ENCODE measurements around the gene CDK14. TPM values are rescaled to one million over a fixed set of nuclear protein-coding genes. Genes with fewer than 3 reads are reported as not detected.

CDK14 gene
- total and polyA plus RNA-seq, 2 donors = 8.8 to 78.5 TPM

GRCh38 chr7:91206361-91206960 is 610.3 kb downstream of the CDK14 start:
- H3K36me3 ChIP-seq (ENCODE audit: insufficient read depth) = no peaks in the 10 kb centered on the region
- 75% methylated on average over 6 of the region's 6 CpGs for WGBS
- no peak for DNase-seq (ENCODE audit: extremely low spot score)

GRCh38 chr7:91212582-91212981 is 616.5 kb downstream of the CDK14 start:
- Histone ChIP-seq H3K4me3 (ENCODE audit: low read depth, low read length) (no peak overlapping the region), H3K27ac (ENCODE audit: low read depth) (no peak overlapping the region), H3K4me1 (ENCODE audit: insufficient read depth) (no peaks in the 10 kb centered on the region), H3K36me3 (ENCODE audit: insufficient read depth) (no peaks in the 10 kb centered on the region)
- DNase-seq (ENCODE audit: extremely low spot score) = no peak
- 82% methylated on average over 7 of the region's 7 CpGs for WGBS

More at GRCh38 chr7:91206361-91206960, 610.3 kb downstream of the CDK14 start:
- no peak overlapping the region for H3K4me3 ChIP-seq (ENCODE audit: low read depth, low read length)
- H3K4me1 ChIP-seq (ENCODE audit: insufficient read depth) = no peaks in the 10 kb centered on the region
- H3K27ac ChIP-seq (ENCODE audit: low read depth) = no peak overlapping the region

DNA sequence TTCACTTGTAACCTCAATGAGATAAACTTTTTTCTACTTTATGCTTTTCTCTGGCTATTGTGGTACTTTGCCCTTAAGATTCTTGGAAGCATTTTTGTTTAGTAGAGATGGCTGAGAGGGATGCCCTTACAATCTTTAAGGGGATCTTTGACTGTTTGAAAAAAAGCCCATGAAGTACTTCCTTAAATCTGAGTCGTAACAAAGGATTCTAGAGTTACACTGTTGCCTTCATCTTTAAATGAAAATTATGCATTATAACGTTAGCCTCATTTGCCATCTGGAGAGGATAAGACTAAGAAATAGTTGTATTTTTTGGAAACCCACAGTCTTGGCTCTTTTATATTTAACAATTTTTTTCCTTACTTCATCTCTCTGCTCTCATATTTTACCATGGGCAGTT is 630.3 kb downstream of the CDK14 start:
- WGBS = 72% methylated on average over 2 of the region's 2 CpGs
- Histone ChIP-seq H3K36me3 (ENCODE audit: insufficient read depth) (no peaks in the 10 kb centered on the region), H3K4me1 (ENCODE audit: insufficient read depth) (no peaks in the 10 kb centered on the region), H3K4me3 (ENCODE audit: low read depth, low read length) (no peak overlapping the region), H3K27ac (ENCODE audit: low read depth) (no peak overlapping the region)
- no peak for DNase-seq (ENCODE audit: extremely low spot score)

DNA sequence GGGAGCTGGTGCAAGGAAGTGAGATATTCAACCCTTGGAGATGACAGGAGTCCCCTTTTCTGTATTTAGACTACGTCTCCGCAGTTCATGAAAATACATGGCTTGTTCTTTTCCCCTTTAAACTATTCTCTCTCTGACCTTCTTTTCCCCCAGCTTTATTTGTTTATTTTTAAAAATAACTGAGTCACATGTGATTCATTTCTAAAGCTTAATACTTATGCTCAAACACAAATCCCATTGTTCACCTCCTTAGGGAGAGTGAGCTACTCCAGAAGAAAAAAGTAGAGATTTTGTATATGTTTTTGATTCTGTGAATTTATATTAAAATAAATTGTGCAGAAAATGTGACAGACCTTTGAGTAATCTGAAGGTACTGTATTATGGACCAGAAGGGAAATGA is 632.2 kb downstream of the CDK14 start:
- DNase-seq (ENCODE audit: extremely low spot score) = no peak
- WGBS = 84% methylated on average over 2 of the region's 2 CpGs
- no peaks in the 10 kb centered on the region for H3K4me1 ChIP-seq (ENCODE audit: insufficient read depth)
- H3K27ac ChIP-seq (ENCODE audit: low read depth) = no peak overlapping the region
- no peaks in the 10 kb centered on the region for H3K36me3 ChIP-seq (ENCODE audit: insufficient read depth)
- H3K4me3 ChIP-seq (ENCODE audit: low read depth, low read length) = no peak overlapping the region

DNA sequence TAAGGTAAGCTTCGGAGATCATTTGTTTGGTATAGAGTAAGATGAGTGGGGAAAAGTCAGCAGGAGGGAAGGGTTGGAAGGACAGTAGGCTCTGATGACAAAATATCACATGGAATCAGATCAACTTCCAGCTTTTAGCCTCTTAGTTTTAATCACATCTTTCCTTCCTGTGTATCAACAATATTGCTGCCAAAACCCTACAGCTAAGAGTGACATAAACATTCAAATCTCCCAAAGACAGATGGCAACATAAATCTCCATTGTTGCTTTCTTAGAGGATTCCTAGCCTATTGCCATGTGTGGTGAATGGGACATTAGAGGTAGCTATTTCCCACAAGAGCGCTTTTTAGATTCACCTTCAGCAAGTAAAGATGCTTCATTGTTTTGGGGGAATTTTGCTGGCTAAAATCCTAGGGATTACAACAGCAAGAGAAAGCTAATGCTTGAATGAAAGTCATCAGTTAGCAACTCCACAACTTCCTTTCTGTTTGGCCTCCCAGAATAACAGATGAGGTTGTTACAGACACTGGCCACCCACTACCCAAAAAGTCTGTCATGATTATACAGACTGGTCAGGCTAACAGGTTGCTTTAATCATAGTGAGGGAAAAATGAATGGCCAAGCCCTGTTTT is 632.9 kb downstream of the CDK14 start:
- Histone ChIP-seq H3K36me3 (ENCODE audit: insufficient read depth) (no peaks in the 10 kb centered on the region), H3K4me3 (ENCODE audit: low read depth, low read length) (no peak overlapping the region), H3K27ac (ENCODE audit: low read depth) (no peak overlapping the region), H3K4me1 (ENCODE audit: insufficient read depth) (no peaks in the 10 kb centered on the region)
- no peak for DNase-seq (ENCODE audit: extremely low spot score)
- 79% methylated on average over 2 of the region's 2 CpGs for WGBS

- no peak for DNase-seq (ENCODE audit: extremely low spot score)
- no peaks in the 10 kb centered on the region for H3K36me3 ChIP-seq (ENCODE audit: insufficient read depth)
- H3K4me3 ChIP-seq (ENCODE audit: low read depth, low read length) = no peak overlapping the region
- WGBS = 84% methylated on average over 2 of the region's 2 CpGs
- H3K4me1 ChIP-seq (ENCODE audit: insufficient read depth) = no peaks in the 10 kb centered on the region
- H3K27ac ChIP-seq (ENCODE audit: low read depth) = no peak overlapping the region
Observed at GRCh38 chr7:91230100-91230499, 634.0 kb downstream of the CDK14 start.

DNA sequence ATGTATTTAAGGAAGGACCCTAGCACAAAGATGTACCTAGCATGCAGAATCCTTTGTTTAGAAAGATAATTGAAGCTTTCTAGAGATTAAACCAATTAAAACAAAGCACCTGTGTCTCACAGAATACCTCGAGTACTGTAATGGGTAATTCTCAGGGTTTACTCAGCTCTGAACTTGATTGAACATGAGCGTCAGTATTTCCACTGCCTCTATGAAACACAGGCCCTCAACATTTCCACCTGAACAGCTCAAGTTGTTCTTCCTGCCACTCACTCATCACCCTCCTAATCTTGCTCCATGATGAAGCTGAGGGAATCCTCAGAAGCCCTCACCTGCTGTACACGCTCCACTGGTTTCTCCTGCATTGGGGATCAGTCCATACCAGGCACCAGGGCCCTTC is 634.4 kb downstream of the CDK14 start:
- H3K36me3 ChIP-seq (ENCODE audit: insufficient read depth) = no peaks in the 10 kb centered on the region
- no peaks in the 10 kb centered on the region for H3K4me1 ChIP-seq (ENCODE audit: insufficient read depth)
- 89% methylated on average over 3 of the region's 3 CpGs for WGBS
- DNase-seq (ENCODE audit: extremely low spot score) = no peak
- no peak overlapping the region for H3K4me3 ChIP-seq (ENCODE audit: low read depth, low read length)
- H3K27ac ChIP-seq (ENCODE audit: low read depth) = no peak overlapping the region

- Histone ChIP-seq H3K27ac (ENCODE audit: low read depth) (no peak overlapping the region), H3K36me3 (ENCODE audit: insufficient read depth) (no peaks in the 10 kb centered on the region), H3K4me3 (ENCODE audit: low read depth, low read length) (no peak overlapping the region), H3K4me1 (ENCODE audit: insufficient read depth) (no peaks in the 10 kb centered on the region)
- WGBS = 75% methylated on average over 8 of the region's 8 CpGs
- DNase-seq (ENCODE audit: extremely low spot score) = no peak
Observed at GRCh38 chr7:91233212-91233611, 637.1 kb downstream of the CDK14 start.

GRCh38 chr7:91235211-91235832 is 639.2 kb downstream of the CDK14 start:
- no peak for DNase-seq (ENCODE audit: extremely low spot score)
- H3K4me1 ChIP-seq (ENCODE audit: insufficient read depth) = no peaks in the 10 kb centered on the region
- no peak overlapping the region for H3K4me3 ChIP-seq (ENCODE audit: low read depth, low read length)
- WGBS = 82% methylated on average over 6 of the region's 6 CpGs
- no peak overlapping the region for H3K27ac ChIP-seq (ENCODE audit: low read depth)
- no peaks in the 10 kb centered on the region for H3K36me3 ChIP-seq (ENCODE audit: insufficient read depth)

GRCh38 chr7:91239171-91239604 is 643.1 kb downstream of the CDK14 start:
- no peaks in the 10 kb centered on the region for H3K4me1 ChIP-seq (ENCODE audit: insufficient read depth)
- DNase-seq (ENCODE audit: extremely low spot score) = no peak
- WGBS = 56% methylated on average over 2 of the region's 2 CpGs
- no peaks in the 10 kb centered on the region for H3K36me3 ChIP-seq (ENCODE audit: insufficient read depth)
- H3K27ac ChIP-seq (ENCODE audit: low read depth) = no peak overlapping the region
- no peak overlapping the region for H3K4me3 ChIP-seq (ENCODE audit: low read depth, low read length)

GRCh38 chr7:91239772-91240171 is 643.7 kb downstream of the CDK14 start:
- 81% methylated on average over 1 of the region's 1 CpG for WGBS
- Histone ChIP-seq H3K36me3 (ENCODE audit: insufficient read depth) (no peaks in the 10 kb centered on the region), H3K27ac (ENCODE audit: low read depth) (no peak overlapping the region), H3K4me1 (ENCODE audit: insufficient read depth) (no peaks in the 10 kb centered on the region), H3K4me3 (ENCODE audit: low read depth, low read length) (no peak overlapping the region)
- no peak for DNase-seq (ENCODE audit: extremely low spot score)

DNA sequence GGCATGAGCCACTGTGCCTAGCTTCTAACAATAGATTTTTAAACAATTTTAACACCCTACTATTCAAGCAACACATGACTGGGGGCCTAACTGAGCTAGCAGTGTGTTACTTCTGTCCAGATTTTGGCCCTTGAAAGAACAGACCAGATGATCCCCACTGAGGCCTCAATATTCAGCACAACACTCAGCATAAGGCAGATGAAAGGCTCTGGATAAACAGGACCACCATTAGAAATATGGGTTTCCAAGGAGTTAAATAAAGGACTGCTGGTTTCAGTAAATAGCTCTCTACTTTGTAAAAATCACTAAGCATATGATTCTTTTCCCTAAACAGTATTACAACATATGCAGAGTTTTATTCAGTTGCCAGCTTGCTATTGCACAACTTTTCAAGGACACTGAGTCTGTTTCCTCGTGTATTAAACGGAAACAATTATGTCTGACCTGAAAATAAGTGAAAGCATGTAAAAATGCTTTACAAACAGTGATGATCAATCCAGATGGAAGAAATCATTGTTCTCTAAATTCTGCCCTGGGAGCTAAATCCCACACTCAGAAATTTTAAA is 644.3 kb downstream of the CDK14 start:
- no peak for DNase-seq (ENCODE audit: extremely low spot score)
- Histone ChIP-seq H3K36me3 (ENCODE audit: insufficient read depth) (no peaks in the 10 kb centered on the region), H3K27ac (ENCODE audit: low read depth) (no peak overlapping the region), H3K4me3 (ENCODE audit: low read depth, low read length) (no peak overlapping the region), H3K4me1 (ENCODE audit: insufficient read depth) (no peaks in the 10 kb centered on the region)
- WGBS = 38% methylated on average over 2 of the region's 2 CpGs

GRCh38 chr7:91242097-91242844 is 646.1 kb downstream of the CDK14 start:
- no peak for DNase-seq (ENCODE audit: extremely low spot score)

More at GRCh38 chr7:91242097-91242844, 646.1 kb downstream of the CDK14 start:
- Histone ChIP-seq H3K36me3 (ENCODE audit: insufficient read depth) (no peaks in the 10 kb centered on the region), H3K4me3 (ENCODE audit: low read depth, low read length) (no peak overlapping the region), H3K4me1 (ENCODE audit: insufficient read depth) (no peaks in the 10 kb centered on the region), H3K27ac (ENCODE audit: low read depth) (no peak overlapping the region)
- 70% methylated on average over 8 of the region's 8 CpGs for whole genome bisulfite sequencing
